RWPE2 (cell line): ENCODE results near the gene LDB3.
"Not testable (repeated sequence)": the region's sequence is repeated elsewhere in the genome, so short reads cannot be mapped to it uniquely, and the experiment has no call there.

ENCODE experiments used
- ATAC-seq: fragments of 200-7000 bp; cut with Tn5 transposase; 3 replicates; pipeline ENCODE4 v1.9.1; 2021; ENCODE audit warnings: low read depth
- DNase-seq: peaks from one replicate; pipeline ENCODE4 v3.0.0-alpha.2; 2020; ENCODE audit warnings: low spot score
- H3K27ac ChIP-seq: fragments of 450-650 bp; 2 replicates; pipeline ENCODE4 v1.5.1; 2017; ENCODE audit warnings: mild to moderate bottlenecking; ENCODE audit not compliant: poor library complexity, severe bottlenecking
- H3K27me3 ChIP-seq: fragments of 250-450 bp; sonication (Bioruptor Pico); 2 replicates; pipeline ENCODE4 v1.5.1; 2021; ENCODE audit warnings: mild to moderate bottlenecking, moderate library complexity; ENCODE audit not compliant: insufficient read depth, poor library complexity, severe bottlenecking
- H3K36me3 ChIP-seq: fragments of 250-450 bp; sonication (Bioruptor Pico); 2 replicates; pipeline ENCODE4 v1.5.1; 2020; ENCODE audit warnings: low read depth, mild to moderate bottlenecking, moderate library complexity
- H3K4me1 ChIP-seq: fragments of 250-450 bp; sonication (Bioruptor Pico); 2 replicates; pipeline ENCODE4 v1.5.1; 2021; ENCODE audit warnings: mild to moderate bottlenecking, moderate library complexity; ENCODE audit not compliant: insufficient read depth, poor library complexity, severe bottlenecking
- H3K4me3 ChIP-seq: fragments of 250-450 bp; sonication (Bioruptor Pico); 2 replicates; pipeline ENCODE4 v1.5.1; 2021; ENCODE audit warnings: mild to moderate bottlenecking, moderate library complexity; ENCODE audit not compliant: severe bottlenecking
- H3K9me3 ChIP-seq: fragments of 250-450 bp; sonication (Bioruptor Pico); 2 replicates; pipeline ENCODE4 v1.5.1; 2021; ENCODE audit warnings: mild to moderate bottlenecking, moderate library complexity; ENCODE audit not compliant: severe bottlenecking
- CTCF ChIP-seq: fragments of 450-650 bp; IDR thresholded peaks from one replicate; pipeline ENCODE4 v1.5.1; 2017; ENCODE audit warnings: mild to moderate bottlenecking, moderate library complexity; ENCODE audit not compliant: poor library complexity, severe bottlenecking

LDB3 gene

GRCh38 chr10:86644152-86644793, 24.0 kb upstream of the LDB3 start:
- peaks cover 27% of the 10 kb centered on the region for H3K4me1 ChIP-seq
- H3K27me3 ChIP-seq: no peaks in the 10 kb centered on the region
- H3K27ac ChIP-seq: no peak overlapping the region
- DNase-seq (no peak), ATAC-seq (no peak)
- peak; percentile 29 for TF ChIP-seq CTCF
- H3K4me3 ChIP-seq: no peak overlapping the region
- no peaks in the 10 kb centered on the region for H3K9me3 ChIP-seq
- H3K36me3 ChIP-seq: no peaks in the 10 kb centered on the region

- DNase-seq (no peak), ATAC-seq (no peak)
- TF ChIP-seq CTCF: peak; percentile 8
Observed at GRCh38 chr10:86644794-86645445, 23.4 kb upstream of the LDB3 start.

GRCh38 chr10:86645621-86646165, 22.6 kb upstream of the LDB3 start:
- ATAC-seq, H3K27me3 ChIP-seq, H3K9me3 ChIP-seq, H3K4me3 ChIP-seq, H3K36me3 ChIP-seq, H3K27ac ChIP-seq, DNase-seq: not testable (repeated sequence)
- peaks cover 31% of the 10 kb centered on the region for H3K4me1 ChIP-seq

More at GRCh38 chr10:86644794-86645445, 23.4 kb upstream of the LDB3 start:
- no peaks in the 10 kb centered on the region for H3K36me3 ChIP-seq
- no peaks in the 10 kb centered on the region for H3K27me3 ChIP-seq
- peaks cover 31% of the 10 kb centered on the region for H3K4me1 ChIP-seq
- H3K9me3 ChIP-seq: no peaks in the 10 kb centered on the region
- H3K27ac ChIP-seq: no peak overlapping the region
- H3K4me3 ChIP-seq: no peak overlapping the region

- DNase-seq (no peak), ATAC-seq (no peak)
- Histone ChIP-seq H3K9me3 (no peaks in the 10 kb centered on the region), H3K4me1 (peaks cover 31% of the 10 kb centered on the region), H3K36me3 (no peaks in the 10 kb centered on the region), H3K27ac (no peak overlapping the region), H3K27me3 (no peaks in the 10 kb centered on the region), H3K4me3 (no peak overlapping the region)
- TF ChIP-seq CTCF: no peak
Observed at GRCh38 chr10:86646532-86646931, 21.8 kb upstream of the LDB3 start.

- Histone ChIP-seq H3K36me3 (no peaks in the 10 kb centered on the region), H3K4me3 (no peak overlapping the region), H3K27me3 (no peaks in the 10 kb centered on the region), H3K9me3 (no peaks in the 10 kb centered on the region), H3K27ac (peak overlapping the region; percentile 80), H3K4me1 (peaks cover 31% of the 10 kb centered on the region)
- ATAC-seq (no peak), DNase-seq (no peak)
- no peak for TF ChIP-seq CTCF
Observed at GRCh38 chr10:86646933-86647332, 21.4 kb upstream of the LDB3 start.
